Suprapubic skin (tissue), 4 donors: ENCODE results near the gene PWWP2B. TPM values are rescaled to one million over a fixed set of nuclear protein-coding genes. Genes with fewer than 3 reads are reported as not detected.

Experiments used
- DNase-seq, 2 donors: peaks; one replicate each; pipeline ENCODE4 v3.0.0-alpha.2; 2019; ENCODE audit warnings: low spot score in 2 of 2
- H3K27ac ChIP-seq: fragments of 200-600 bp; sonication (generic); one replicate; pipeline ENCODE4 v1.5.1; 2019
- H3K27me3 ChIP-seq: fragments of 200-600 bp; sonication (generic); one replicate; pipeline ENCODE4 v1.5.1; 2019
- H3K36me3 ChIP-seq: fragments of 200-600 bp; sonication (generic); one replicate; pipeline ENCODE4 v1.5.1; 2019
- H3K4me1 ChIP-seq: fragments of 200-600 bp; sonication (generic); one replicate; pipeline ENCODE4 v1.5.1; 2019
- H3K4me3 ChIP-seq: fragments of 200-600 bp; sonication (generic); one replicate; pipeline ENCODE4 v1.5.1; 2019; ENCODE audit warnings: mild to moderate bottlenecking
- H3K9me3 ChIP-seq: fragments of 200-600 bp; sonication (generic); one replicate; pipeline ENCODE4 v1.5.1; 2019
- CTCF ChIP-seq, 2 donors: fragments of 200-600 bp in 1 of 2; fragments of 450-650 bp in 1 of 2; sonication (generic) in 1 of 2; IDR thresholded peaks; one replicate each; pipeline ENCODE4 v1.5.1; 2016 to 2019; ENCODE audit warnings: antibody characterized with exemption in 2 of 2, mild to moderate bottlenecking in 1 of 2, moderate library complexity in 1 of 2
- EP300 ChIP-seq: sonication (generic); formaldehyde crosslinking; IDR thresholded peaks from one replicate; pipeline ENCODE4 v1.6.1; 2017; ENCODE audit warnings: antibody characterized with exemption
- POLR2A ChIP-seq, 2 donors: fragments of 450-650 bp; IDR thresholded peaks; one replicate each; pipeline ENCODE4 v1.6.1; 2017; ENCODE audit warnings: antibody characterized with exemption in 2 of 2, mild to moderate bottlenecking in 2 of 2, moderate library complexity in 2 of 2
- POLR2AphosphoS5 ChIP-seq, 3 donors: sonication (generic); formaldehyde crosslinking; IDR thresholded peaks; one replicate each; pipeline ENCODE4 v1.6.1; 2017; ENCODE audit warnings: antibody characterized with exemption in 3 of 3
- WGBS: methylation state at CpG from one replicate; pipeline ENCODE4 v1.1.5; 2018; 5-methylcytosine and 5-hydroxymethylcytosine counted together
- total RNA-seq, 4 donors: library from RNA; depleted of rRNA; stranded (reverse); fragments of >200 nt; gene quantifications; one replicate each; pipeline ENCODE4 v1.1.0, GENCODE V29; 2016

Gene PWWP2B
- total RNA-seq, 4 donors from 2014 or later: 15.2 to 19.4 (median 18.3) TPM

- peak in 1 of 2 donors; percentile 58 for DNase-seq
- no peaks in the 10 kb centered on the region for H3K36me3 ChIP-seq
- H3K27ac ChIP-seq: no peak overlapping the region
- H3K4me1 ChIP-seq: peaks cover 47% of the 10 kb centered on the region
- H3K4me3 ChIP-seq: no peak overlapping the region
- TF ChIP-seq CTCF (IDR thresholded peaks at IDR 0.05) (no peak), POLR2AphosphoS5 (IDR thresholded peaks at IDR 0.05) (no peak)
- H3K9me3 ChIP-seq: no peaks in the 10 kb centered on the region
- H3K27me3 ChIP-seq: peaks cover 5% of the 10 kb centered on the region
- 86% methylated on average over 13 of the region's 35 CpGs for WGBS
Observed at GRCh38 chr10:132462463-132463332, 65.7 kb downstream of the PWWP2B start.

- Histone ChIP-seq H3K9me3 (no peaks in the 10 kb centered on the region), H3K27me3 (no peaks in the 10 kb centered on the region), H3K27ac (peak overlapping the region; percentile 89), H3K36me3 (no peaks in the 10 kb centered on the region), H3K4me3 (no peak overlapping the region), H3K4me1 (peaks cover 46% of the 10 kb centered on the region)
- TF ChIP-seq CTCF (IDR thresholded peaks at IDR 0.05) (peak in 1 of 2 donors; percentile 16), EP300 (no peak)
- 78% methylated on average over 24 of the region's 30 CpGs for WGBS
- peak in 1 of 2 donors; percentile 63 for DNase-seq
Observed at GRCh38 chr10:132463333-132464255, 66.6 kb downstream of the PWWP2B start.

GRCh38 chr10:132464256-132465192, 67.5 kb downstream of the PWWP2B start:
- Histone ChIP-seq H3K27ac (peak overlapping the region; percentile 89), H3K4me1 (peaks cover 41% of the 10 kb centered on the region), H3K27me3 (no peaks in the 10 kb centered on the region), H3K9me3 (no peaks in the 10 kb centered on the region), H3K36me3 (no peaks in the 10 kb centered on the region), H3K4me3 (no peak overlapping the region)
- DNase-seq: peak; percentile 91 to 93
- TF ChIP-seq EP300: no peak
- no peak for TF ChIP-seq CTCF (IDR thresholded peaks at IDR 0.05)
- no peak for TF ChIP-seq POLR2A (IDR thresholded peaks at IDR 0.05)
- TF ChIP-seq POLR2AphosphoS5 (IDR thresholded peaks at IDR 0.05): peak in 2 of 3 donors; percentile 22 to 74
- no CpG with 5 or more reads among the region's 22 CpGs for WGBS

- Histone ChIP-seq H3K9me3 (no peaks in the 10 kb centered on the region), H3K27ac (peak overlapping the region; percentile 89), H3K27me3 (no peaks in the 10 kb centered on the region), H3K4me1 (peaks cover 38% of the 10 kb centered on the region), H3K4me3 (no peak overlapping the region), H3K36me3 (no peaks in the 10 kb centered on the region)
- whole genome bisulfite sequencing: 89% methylated on average over 17 of the region's 35 CpGs
- DNase-seq: no peak
- TF ChIP-seq POLR2AphosphoS5 (IDR thresholded peaks at IDR 0.05) (no peak), POLR2A (IDR thresholded peaks at IDR 0.05) (no peak), CTCF (IDR thresholded peaks at IDR 0.05) (no peak), EP300 (no peak)
Observed at GRCh38 chr10:132465193-132465888, 68.3 kb downstream of the PWWP2B start.
